ENCODE data around the gene MYOM1.
"Not testable (repeated sequence)": the region's sequence is repeated elsewhere in the genome, so short reads cannot be mapped to it uniquely, and the experiment has no call there.

MYOM1 gene

GRCh38 chr18:3071676-3072075 lies 148.1 kb downstream of the MYOM1 start:
- no peak overlapping the region for H3K4me3 ChIP-seq (ENCODE audit: low read depth, low read length)
- TF ChIP-seq CTCF (IDR thresholded peaks at IDR 0.05; ENCODE audit: control insufficient read depth, extremely low read depth, insufficient read depth): no peak
- DNase-seq (ENCODE audit: low read depth): no peak

- H3K4me3 ChIP-seq (ENCODE audit: low read depth, low read length): no peak overlapping the region
- TF ChIP-seq CTCF (IDR thresholded peaks at IDR 0.05; ENCODE audit: control insufficient read depth, extremely low read depth, insufficient read depth): no peak
- DNase-seq (ENCODE audit: low read depth): no peak
Observed at GRCh38 chr18:3069671-3070433, 149.9 kb downstream of the MYOM1 start.

GRCh38 chr18:3067722-3068121 lies 152.0 kb downstream of the MYOM1 start:
- no peak for DNase-seq (ENCODE audit: low read depth)
- no peak for TF ChIP-seq CTCF (IDR thresholded peaks at IDR 0.05; ENCODE audit: control insufficient read depth, extremely low read depth, insufficient read depth)
- no peak overlapping the region for H3K4me3 ChIP-seq (ENCODE audit: low read depth, low read length)

- DNase-seq (ENCODE audit: low read depth): no peak
- TF ChIP-seq CTCF (IDR thresholded peaks at IDR 0.05; ENCODE audit: control insufficient read depth, extremely low read depth, insufficient read depth): no peak
- H3K4me3 ChIP-seq (ENCODE audit: low read depth, low read length): no peak overlapping the region
Observed at GRCh38 chr18:3067165-3067661, 152.6 kb downstream of the MYOM1 start.

GRCh38 chr18:3066341-3067110 lies 153.2 kb downstream of the MYOM1 start:
- no peak for TF ChIP-seq CTCF (IDR thresholded peaks at IDR 0.05; ENCODE audit: control insufficient read depth, extremely low read depth, insufficient read depth)

GRCh38 chr18:3063766-3064165 lies 156.0 kb downstream of the MYOM1 start:
- DNase-seq (ENCODE audit: low read depth); H3K4me3 ChIP-seq (ENCODE audit: low read depth, low read length): not testable (repeated sequence)

More at GRCh38 chr18:3066341-3067110, 153.2 kb downstream of the MYOM1 start:
- no peak for DNase-seq (ENCODE audit: low read depth)
- H3K4me3 ChIP-seq (ENCODE audit: low read depth, low read length): no peak overlapping the region
